H9 (cell line): ENCODE results near the gene ZNF804A. TPM values are rescaled to one million over a fixed set of nuclear protein-coding genes. Genes with fewer than 3 reads are reported as not detected.
"Not testable (repeated sequence)": the region's sequence is repeated elsewhere in the genome, so short reads cannot be mapped to it uniquely, and the experiment has no call there.

Experiments used
- DNase-seq: peaks from one replicate; pipeline ENCODE4 v3.0.0-alpha.2; 2017
- H2AFZ ChIP-seq: one replicate; pipeline ENCODE4 v1.6.1; 2013; ENCODE audit warnings: mild to moderate bottlenecking, low read length, control low read depth, moderate library complexity
- H2AK5ac ChIP-seq: 2 replicates; pipeline ENCODE4 v1.6.1; 2013; ENCODE audit warnings: low read length, control low read depth, mixed read lengths; ENCODE audit not compliant: insufficient read length
- H2BK120ac ChIP-seq: one replicate; pipeline ENCODE4 v1.6.1; 2013; ENCODE audit warnings: low read depth, mild to moderate bottlenecking, low read length, control low read depth, inconsistent platforms; ENCODE audit not compliant: poor library complexity, severe bottlenecking
- H2BK12ac ChIP-seq: 2 replicates; pipeline ENCODE4 v1.6.1; 2013; ENCODE audit warnings: low read length, control low read depth, mixed read lengths, low read depth; ENCODE audit not compliant: insufficient read length
- H2BK15ac ChIP-seq: 2 replicates; pipeline ENCODE4 v1.6.1; 2013; ENCODE audit warnings: low read depth, low read length, control low read depth
- H2BK20ac ChIP-seq: one replicate; pipeline ENCODE4 v1.6.1; 2013; ENCODE audit warnings: low read depth, mild to moderate bottlenecking, low read length, control low read depth, inconsistent platforms; ENCODE audit not compliant: poor library complexity, severe bottlenecking
- H2BK5ac ChIP-seq: 2 replicates; pipeline ENCODE4 v1.6.1; 2013; ENCODE audit warnings: low read length, control low read depth, mixed read lengths; ENCODE audit not compliant: insufficient read length
- H3K14ac ChIP-seq: 2 replicates; pipeline ENCODE4 v1.6.1; 2013; ENCODE audit warnings: low read length, control low read depth; ENCODE audit not compliant: insufficient read depth
- H3K18ac ChIP-seq: 2 replicates; pipeline ENCODE4 v1.6.1; 2013; ENCODE audit warnings: low read depth, mild to moderate bottlenecking, mixed read lengths, low read length, control low read depth; ENCODE audit not compliant: insufficient read length
- H3K23ac ChIP-seq: 2 replicates; pipeline ENCODE4 v1.6.1; 2013; ENCODE audit warnings: low read length, control low read depth, mixed read lengths, low read depth; ENCODE audit not compliant: insufficient read length
- H3K23me2 ChIP-seq: 2 replicates; pipeline ENCODE4 v1.6.1; 2013; ENCODE audit warnings: low read depth, mild to moderate bottlenecking, mixed read lengths, low read length, control low read depth; ENCODE audit not compliant: insufficient read length, poor library complexity, severe bottlenecking
- H3K27ac ChIP-seq: 2 replicates; pipeline ENCODE4 v1.5.1; 2013; ENCODE audit warnings: low read length, control low read depth, mixed read lengths, low read depth; ENCODE audit not compliant: insufficient read length
- H3K27me3 ChIP-seq: 2 replicates; pipeline ENCODE4 v1.6.1; 2013; ENCODE audit warnings: low read length, control low read depth, inconsistent platforms; ENCODE audit not compliant: insufficient read depth
- H3K4ac ChIP-seq: 2 replicates; pipeline ENCODE4 v1.6.1; 2013; ENCODE audit warnings: low read depth, mild to moderate bottlenecking, control low read depth, inconsistent platforms, low read length, moderate library complexity
- H3K4me1 ChIP-seq: 2 replicates; pipeline ENCODE4 v1.6.1; 2013; ENCODE audit warnings: low read length, control low read depth, inconsistent platforms; ENCODE audit not compliant: insufficient read depth
- H3K4me2 ChIP-seq: 2 replicates; pipeline ENCODE4 v1.6.1; 2013; ENCODE audit warnings: low read length, control low read depth, mixed read lengths; ENCODE audit not compliant: insufficient read length, insufficient read depth
- H3K56ac ChIP-seq: 2 replicates; pipeline ENCODE4 v1.6.1; 2013; ENCODE audit warnings: low read depth, mild to moderate bottlenecking, mixed read lengths, low read length, control low read depth; ENCODE audit not compliant: insufficient read length
- H3K79me1 ChIP-seq: 2 replicates; pipeline ENCODE4 v1.6.1; 2013; ENCODE audit warnings: low read depth, mild to moderate bottlenecking, moderate library complexity, low read length, control low read depth, inconsistent platforms; ENCODE audit not compliant: insufficient read depth, poor library complexity, severe bottlenecking
- H3K79me2 ChIP-seq: 2 replicates; pipeline ENCODE4 v1.6.1; 2013; ENCODE audit warnings: low read length, control low read depth, inconsistent platforms; ENCODE audit not compliant: insufficient read depth
- H3K9ac ChIP-seq: 2 replicates; pipeline ENCODE4 v1.6.1; 2013; ENCODE audit warnings: low read length, control low read depth, mixed read lengths; ENCODE audit not compliant: insufficient read length; ENCODE audit errors: extremely low read depth
- H3K9me3 ChIP-seq: one replicate; pipeline ENCODE4 v1.6.1; 2013; ENCODE audit warnings: low read depth, low read length, inconsistent platforms; ENCODE audit not compliant: control insufficient read depth
- H3T11ph ChIP-seq: one replicate; pipeline ENCODE4 v1.6.1; 2013; ENCODE audit warnings: mild to moderate bottlenecking, low read length, control low read depth, inconsistent platforms
- H4K20me1 ChIP-seq: one replicate; pipeline ENCODE4 v1.6.1; 2013; ENCODE audit not compliant: control insufficient read depth, insufficient read length, insufficient read depth
- H4K5ac ChIP-seq: 2 replicates; pipeline ENCODE4 v1.6.1; 2013; ENCODE audit warnings: low read depth, mild to moderate bottlenecking, mixed read lengths, low read length, control low read depth; ENCODE audit not compliant: insufficient read length
- H4K8ac ChIP-seq: replicated peaks from 2 replicates; pipeline ENCODE4 v1.6.1; 2013; ENCODE audit warnings: low read length, control low read depth, mixed read lengths, low read depth; ENCODE audit not compliant: insufficient read length
- H4K91ac ChIP-seq: 2 replicates; pipeline ENCODE4 v1.6.1; 2013; ENCODE audit warnings: low read depth, mild to moderate bottlenecking, moderate library complexity, mixed read lengths, low read length, control low read depth; ENCODE audit not compliant: insufficient read length
- H3K27ac Mint-ChIP-seq, 3 experiments: 2 replicates in 2 of 3; 3 replicates in 1 of 3; pipeline ENCODE4 v1.8.0; 2020 to 2021; ENCODE audit warnings: mixed read lengths in 3 of 3, mild to moderate bottlenecking in 1 of 3, moderate library complexity in 1 of 3
- H3K27me3 Mint-ChIP-seq: 2 replicates; pipeline ENCODE4 v1.8.0; 2021; ENCODE audit warnings: low read depth, mild to moderate bottlenecking, moderate library complexity, mixed read lengths
- H3K36me3 Mint-ChIP-seq, 3 experiments: 2 replicates in 2 of 3; 3 replicates in 1 of 3; pipeline ENCODE4 v1.8.0; 2020 to 2021; ENCODE audit warnings: low read depth in 3 of 3, mixed read lengths in 3 of 3; ENCODE audit not compliant: insufficient read depth in 1 of 3
- H3K4me1 Mint-ChIP-seq, 2 experiments: 2 replicates each; pipeline ENCODE4 v1.8.0; 2020; ENCODE audit warnings: mixed read lengths in 2 of 2
- H3K4me3 Mint-ChIP-seq, 2 experiments: 2 replicates in 1 of 2; 3 replicates in 1 of 2; pipeline ENCODE4 v1.8.0; 2020 to 2021; ENCODE audit warnings: mild to moderate bottlenecking in 2 of 2, mixed read lengths in 2 of 2, moderate library complexity in 1 of 2
- H3K9me3 Mint-ChIP-seq, 2 experiments: 2 replicates in 1 of 2; 3 replicates in 1 of 2; pipeline ENCODE4 v1.8.0; 2020; ENCODE audit warnings: mild to moderate bottlenecking in 2 of 2, mixed read lengths in 2 of 2, moderate library complexity in 1 of 2
- CTCF ChIP-seq: fragments of 200-600 bp; sonication (generic); conservative IDR thresholded peaks from 3 replicates; pipeline ENCODE4 v1.8.0; 2021; ENCODE audit warnings: antibody characterized with exemption, mild to moderate bottlenecking
- WGBS: extraction: QIAGEN DNeasy Blood & Tissue Kit; methylation state at CpG from one replicate; pipeline ENCODE4 v1.1.7; 2013; ENCODE audit warnings: missing lambda C conversion rate, low lambda C conversion rate, mixed read lengths; ENCODE audit not compliant: insufficient read length; ENCODE audit errors: extremely low coverage; 5-methylcytosine and 5-hydroxymethylcytosine counted together
- total RNA-seq: library from RNA; stranded (reverse); gene quantifications from 2 replicates; pipeline ENCODE4 v1.2.1, GENCODE V29; 2021

Gene ZNF804A
- total RNA-seq, 1 experiment from 2014 or later = not detected

DNA sequence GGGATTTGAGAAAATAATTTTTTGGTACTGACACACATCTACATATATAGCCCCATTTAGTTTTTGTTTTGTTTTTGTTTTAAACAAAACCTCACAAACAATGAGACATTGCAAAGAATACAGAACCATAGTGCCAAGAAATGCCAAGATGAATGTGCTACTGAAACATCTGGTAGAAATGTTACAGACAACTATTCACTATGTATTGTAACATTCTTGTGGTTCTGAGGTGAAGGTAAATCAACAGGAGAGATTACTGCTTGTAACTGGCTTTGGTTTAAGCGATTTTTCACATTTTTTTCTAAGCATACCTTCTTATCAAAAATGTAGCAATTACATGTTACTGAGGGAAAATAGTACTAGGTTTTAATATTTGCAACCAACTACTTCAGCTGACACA, 281.3 kb downstream of the ZNF804A start:
- DNase-seq = no peak
- Histone ChIP-seq H3K14ac (no peak overlapping the region), H3K4me2 (no peak overlapping the region), H2BK12ac (no peak overlapping the region), H4K91ac (no peak overlapping the region), H3K79me2 (no peaks in the 10 kb centered on the region), H3K18ac (no peak overlapping the region), H3K23me2 (no peaks in the 10 kb centered on the region), H4K5ac (no peak overlapping the region), H3K4ac (no peak overlapping the region), H2AFZ (no peak overlapping the region), H3K4me1 (peaks cover 2% of the 10 kb centered on the region; the same call in 1 of the 2 replicates), H3K79me1 (no peaks in the 10 kb centered on the region), H3K27me3 (no peaks in the 10 kb centered on the region), H3K56ac (no peak overlapping the region), H2BK15ac (no peak overlapping the region), H3T11ph (no peak overlapping the region), H2AK5ac (no peak overlapping the region), H3K27ac (no peak overlapping the region), H3K23ac (no peak overlapping the region), H2BK20ac (no peak overlapping the region), H2BK120ac (no peak overlapping the region), H3K9me3 (no peaks in the 10 kb centered on the region), H4K20me1 (no peaks in the 10 kb centered on the region), H3K9ac (no peak overlapping the region), H2BK5ac (no peak overlapping the region), H4K8ac (no peak overlapping the region)
- Mint-ChIP-seq H3K9me3 (no peaks in the 10 kb centered on the region; a peak in 2 of 5 replicates), H3K36me3 (no peaks in the 10 kb centered on the region; a peak in 1 of 7 replicates), H3K27me3 (no peaks in the 10 kb centered on the region), H3K27ac (no peak overlapping the region), H3K4me3 (no peak overlapping the region), H3K4me1 (peaks cover 10 to 13% of the 10 kb centered on the region in 2 experiments)
- no CpG with 5 or more reads among the region's 1 CpG for WGBS
- no peak for TF ChIP-seq CTCF

DNA sequence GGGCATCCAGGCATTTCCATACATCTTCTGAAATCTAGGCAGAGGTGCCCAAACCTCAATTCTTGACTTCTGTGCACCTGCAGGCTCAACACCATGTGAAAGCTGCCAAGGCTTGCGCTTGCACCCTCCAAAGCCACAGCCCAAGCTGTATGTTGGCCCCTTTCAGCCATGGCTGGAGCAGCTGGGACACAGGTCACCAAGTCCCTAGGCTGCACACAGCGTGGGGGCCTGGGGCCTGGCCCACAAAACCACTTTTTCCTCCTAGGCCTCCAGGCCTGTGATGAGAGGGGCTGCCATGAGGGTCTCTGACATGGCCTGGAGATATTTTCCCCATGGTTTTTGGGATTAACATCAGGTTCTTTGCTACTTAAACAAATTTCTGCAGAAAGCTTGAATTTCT, 288.3 kb downstream of the ZNF804A start:
- H3K36me3 Mint-ChIP-seq = peaks cover 6 to 15% (median 11%) of the 10 kb centered on the region in 3 experiments
- DNase-seq, H3K4me2 ChIP-seq, H2AFZ ChIP-seq, H2BK20ac ChIP-seq, H4K8ac ChIP-seq, H3K23ac ChIP-seq, H3K4me1 ChIP-seq, H3K9me3 ChIP-seq, H3K79me1 ChIP-seq, H3T11ph ChIP-seq, H2AK5ac ChIP-seq, H4K91ac ChIP-seq, H3K27ac Mint-ChIP-seq, H4K20me1 ChIP-seq, H2BK15ac ChIP-seq, H3K23me2 ChIP-seq, H3K27me3 Mint-ChIP-seq, H4K5ac ChIP-seq, H3K18ac ChIP-seq, H3K56ac ChIP-seq, H3K4me1 Mint-ChIP-seq, H2BK120ac ChIP-seq, H3K27me3 ChIP-seq, H3K9ac ChIP-seq, H3K79me2 ChIP-seq, H3K27ac ChIP-seq, H2BK5ac ChIP-seq, H3K4ac ChIP-seq, H3K14ac ChIP-seq, H3K4me3 Mint-ChIP-seq, H2BK12ac ChIP-seq: not testable (repeated sequence)
- WGBS = no CpG with 5 or more reads among the region's 2 CpGs
- H3K9me3 Mint-ChIP-seq = peaks cover 15 to 24% of the 10 kb centered on the region in 2 experiments
